Peyer's patch (tissue), 4 donors: ENCODE results near the gene HYAL1.

Experiments
- POLR2A ChIP-seq, 2 donors: fragments of 450-650 bp; IDR thresholded peaks; one replicate each; pipeline ENCODE4 v1.5.1; 2017; ENCODE audit warnings: antibody characterized with exemption in 2 of 2, mild to moderate bottlenecking in 2 of 2, moderate library complexity in 2 of 2
- TF ChIP-seq, protein P1 (sequence below), 6 experiments: fragments of 450-650 bp in 4 of 6; fragments of 200-600 bp in 2 of 6; sonication (generic) in 1 of 6; IDR thresholded peaks; one replicate each; pipeline ENCODE4 v1.5.1; 2017 to 2019; ENCODE audit warnings: antibody characterized with exemption in 6 of 6, mild to moderate bottlenecking in 3 of 6, moderate library complexity in 1 of 6

DNA sequence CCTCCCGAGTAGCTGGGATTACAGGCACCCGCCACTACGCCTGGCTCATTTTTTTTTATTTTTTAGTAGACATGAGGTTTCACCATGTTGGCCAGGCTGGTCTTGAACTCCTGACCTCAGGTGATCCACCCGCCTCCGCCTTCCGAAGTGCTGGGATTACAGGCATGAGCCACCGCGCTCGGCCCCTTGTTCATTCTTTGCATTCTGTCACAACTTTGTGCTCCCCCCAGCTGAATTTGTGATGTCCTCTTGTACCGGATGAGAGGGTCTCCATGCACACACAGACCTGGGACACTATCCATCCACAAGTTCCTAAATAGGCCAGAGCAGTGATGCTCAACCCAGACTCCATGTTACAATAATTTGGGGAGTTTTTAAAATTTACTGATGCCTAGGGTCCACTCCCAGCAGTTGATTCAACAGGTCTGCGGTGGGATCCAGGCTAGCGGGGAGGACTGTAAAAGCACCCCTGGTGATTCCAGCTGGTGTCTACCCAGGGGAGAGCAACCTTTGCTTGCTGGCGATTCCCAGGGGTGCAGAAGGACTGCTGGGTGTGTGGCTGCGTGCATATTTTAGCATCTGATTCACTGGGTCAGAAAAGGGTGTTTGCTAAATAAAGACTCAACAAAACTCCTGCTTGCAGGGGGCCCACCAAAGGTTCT lies 36.2 kb upstream of the HYAL1 start:
- no peak for TF ChIP-seq POLR2A (IDR thresholded peaks at IDR 0.05)
- TF ChIP-seq, protein P1, sequence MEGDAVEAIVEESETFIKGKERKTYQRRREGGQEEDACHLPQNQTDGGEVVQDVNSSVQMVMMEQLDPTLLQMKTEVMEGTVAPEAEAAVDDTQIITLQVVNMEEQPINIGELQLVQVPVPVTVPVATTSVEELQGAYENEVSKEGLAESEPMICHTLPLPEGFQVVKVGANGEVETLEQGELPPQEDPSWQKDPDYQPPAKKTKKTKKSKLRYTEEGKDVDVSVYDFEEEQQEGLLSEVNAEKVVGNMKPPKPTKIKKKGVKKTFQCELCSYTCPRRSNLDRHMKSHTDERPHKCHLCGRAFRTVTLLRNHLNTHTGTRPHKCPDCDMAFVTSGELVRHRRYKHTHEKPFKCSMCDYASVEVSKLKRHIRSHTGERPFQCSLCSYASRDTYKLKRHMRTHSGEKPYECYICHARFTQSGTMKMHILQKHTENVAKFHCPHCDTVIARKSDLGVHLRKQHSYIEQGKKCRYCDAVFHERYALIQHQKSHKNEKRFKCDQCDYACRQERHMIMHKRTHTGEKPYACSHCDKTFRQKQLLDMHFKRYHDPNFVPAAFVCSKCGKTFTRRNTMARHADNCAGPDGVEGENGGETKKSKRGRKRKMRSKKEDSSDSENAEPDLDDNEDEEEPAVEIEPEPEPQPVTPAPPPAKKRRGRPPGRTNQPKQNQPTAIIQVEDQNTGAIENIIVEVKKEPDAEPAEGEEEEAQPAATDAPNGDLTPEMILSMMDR (IDR thresholded peaks at IDR 0.05): no peak
